NAMALWA (cell line): ENCODE measurements around the gene UTP25.
A peak's percentile ranks its signal among the peaks of the same experiment; 100 is the strongest.
"Not testable (repeated sequence)": the region's sequence is repeated elsewhere in the genome, so short reads cannot be mapped to it uniquely, and the experiment has no call there.

ENCODE experiments used
- DNase-seq: peaks from one replicate; pipeline ENCODE4 v3.0.0-alpha.2; 2015; ENCODE audit warnings: low spot score

The UTP25 gene

DNA sequence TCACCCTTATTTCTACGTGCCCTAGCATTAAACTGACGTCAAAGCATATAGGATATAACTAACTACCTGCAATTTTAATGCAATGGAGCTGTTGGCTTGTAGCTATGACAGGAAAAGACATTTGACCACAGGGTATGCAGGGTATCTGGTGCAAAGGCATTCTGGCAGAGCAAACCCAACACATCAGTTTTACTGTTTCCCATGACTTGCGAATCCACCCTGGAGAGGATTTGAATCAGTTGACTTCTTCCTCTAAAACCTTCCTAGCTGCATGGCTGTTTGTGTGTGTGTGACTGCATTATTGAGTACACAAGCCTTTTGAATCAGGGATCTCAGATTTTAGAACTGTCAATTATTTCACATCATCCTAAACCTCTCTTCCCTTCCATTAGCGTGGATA is 68.6 kb downstream of the UTP25 start:
- DNase-seq = no peak

DNA sequence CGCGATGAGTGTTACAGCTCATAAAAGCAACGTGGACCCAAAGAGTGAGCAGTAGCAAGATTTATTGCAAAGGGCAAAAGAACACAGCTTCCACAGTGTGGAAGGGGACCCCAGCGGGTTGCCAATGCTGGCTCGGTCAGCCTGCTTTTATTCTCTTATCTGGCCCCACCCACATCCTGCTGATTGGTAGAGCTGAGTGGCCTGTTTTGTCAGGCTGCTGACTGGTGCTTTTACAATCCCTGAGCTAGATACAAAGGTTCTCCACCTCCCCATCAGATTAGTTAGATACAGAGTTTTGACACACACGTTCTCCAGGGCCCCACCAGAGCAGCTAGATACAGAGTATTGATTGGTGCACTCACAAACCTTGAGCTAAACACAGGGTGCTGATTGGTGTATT is 70.5 kb downstream of the UTP25 start:
- not testable (repeated sequence) for DNase-seq

DNA sequence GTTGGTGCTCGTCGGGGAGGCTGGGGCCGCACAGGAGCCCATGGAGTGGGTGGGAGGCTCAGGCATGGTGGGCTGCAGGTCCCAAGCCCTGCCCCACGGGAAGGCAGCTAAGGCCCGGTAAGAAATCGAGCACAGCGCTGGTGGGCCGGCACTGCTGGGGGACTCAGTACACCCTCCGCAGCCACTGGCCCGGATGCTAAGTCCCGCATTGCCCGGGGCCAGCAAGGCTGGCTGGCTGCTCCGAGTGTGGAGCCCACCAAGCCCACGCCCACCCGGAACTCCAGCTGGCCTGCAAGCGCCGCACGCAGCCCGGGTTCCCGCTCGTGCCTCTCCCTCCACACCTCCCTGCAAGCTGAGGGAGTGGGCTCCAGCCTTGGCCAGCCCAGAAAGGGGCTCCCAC is 71.1 kb downstream of the UTP25 start:
- DNase-seq = not testable (repeated sequence)

DNA sequence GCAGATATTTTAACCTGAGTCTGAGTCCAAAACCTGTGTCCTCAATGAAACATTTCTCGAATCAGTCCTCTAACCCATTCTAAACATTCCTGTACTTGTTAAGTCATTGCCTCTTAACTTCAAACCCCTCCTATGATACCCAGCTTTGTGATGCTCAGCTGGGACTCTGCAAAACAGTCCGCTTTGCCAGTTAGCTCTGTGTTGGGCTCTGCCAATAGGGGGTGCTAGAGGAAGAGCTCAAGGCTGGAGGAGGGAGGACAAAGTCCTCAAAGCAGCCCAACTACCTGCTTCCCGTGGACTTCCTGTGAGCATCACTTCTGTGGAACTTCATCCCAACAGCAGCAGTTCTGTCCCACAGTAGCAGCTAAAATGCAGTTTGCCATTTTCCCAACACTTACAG is 72.2 kb downstream of the UTP25 start:
- peak; percentile 42 for DNase-seq

DNA sequence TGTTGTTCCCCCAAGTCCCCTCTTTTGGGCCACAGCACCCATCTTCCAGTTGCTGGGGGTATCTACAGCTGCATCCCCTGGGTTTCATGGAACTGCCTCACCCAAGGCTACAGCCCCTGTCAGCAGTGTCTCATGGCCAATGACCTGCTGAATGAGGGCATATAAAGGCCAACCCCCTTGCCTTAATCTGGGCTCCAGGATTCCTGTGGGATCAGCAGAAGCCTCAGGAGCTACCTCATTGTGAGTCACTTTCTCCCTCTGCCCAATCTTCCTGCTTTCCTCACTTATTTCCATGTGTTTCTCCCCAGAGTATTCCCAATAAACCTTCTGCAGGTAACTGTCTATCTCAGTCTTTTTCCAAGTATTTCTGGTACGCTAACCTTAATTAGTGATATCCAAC is 73.0 kb downstream of the UTP25 start:
- DNase-seq = no peak

DNA sequence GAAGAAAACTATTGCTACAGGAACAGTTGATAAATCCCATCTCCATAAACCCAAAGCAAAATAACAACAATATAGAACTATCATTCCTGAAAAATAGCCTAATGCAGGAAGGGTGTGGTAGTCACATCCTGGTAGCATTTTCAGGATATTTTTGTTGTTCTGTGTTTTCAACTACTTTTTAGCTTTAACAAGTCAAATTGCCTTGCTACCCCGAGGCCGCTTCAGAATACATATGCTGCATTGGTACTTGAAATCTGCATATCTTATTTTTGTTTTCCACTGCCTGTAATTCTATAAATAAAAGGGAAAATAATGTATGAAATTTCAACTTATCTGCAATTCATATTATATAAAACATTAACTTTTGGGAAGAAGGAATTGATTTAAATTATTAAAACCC is 73.4 kb downstream of the UTP25 start:
- DNase-seq = no peak

DNA sequence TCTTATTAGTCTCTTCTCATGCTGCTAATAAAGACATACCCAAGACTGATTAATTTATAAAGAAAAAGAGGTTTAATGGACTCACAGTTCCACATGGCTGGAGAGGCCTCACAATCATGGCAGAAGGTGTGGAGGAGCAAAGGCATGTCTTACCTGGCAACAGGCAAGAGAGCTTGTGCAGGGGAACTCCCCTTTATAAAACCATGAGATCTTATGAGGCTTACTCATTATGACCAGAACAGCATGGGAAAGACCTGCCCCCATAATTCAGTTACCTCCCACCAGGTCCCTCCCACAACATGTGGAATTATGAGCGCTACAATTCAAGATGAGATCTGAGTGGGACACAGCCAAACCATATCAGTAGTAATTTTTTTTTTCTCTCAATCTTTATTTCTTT is 77.0 kb downstream of the UTP25 start:
- DNase-seq = not testable (repeated sequence)
